ENCODE data around the gene EI24.

DNA sequence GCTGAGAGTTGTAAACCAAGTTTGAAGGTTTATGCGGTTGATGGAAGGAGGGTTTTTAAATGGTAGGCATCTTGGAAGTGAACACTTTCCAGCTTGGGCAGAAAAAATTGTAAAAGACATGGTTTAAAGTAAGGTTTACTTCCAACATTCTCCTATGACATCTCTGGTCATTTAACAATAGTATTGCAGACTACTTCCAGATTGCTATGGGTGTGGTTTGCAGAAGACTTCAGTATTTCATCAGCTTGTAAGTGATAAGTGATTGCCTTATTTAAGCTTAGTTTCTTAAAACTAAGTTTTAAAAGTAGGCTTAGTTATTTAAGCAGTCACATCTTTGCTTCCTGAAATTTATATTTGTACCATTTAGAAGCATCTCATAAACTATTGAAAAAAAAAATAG lies 16.2 kb downstream of the EI24 start:
- TF ChIP-seq POLR2A (IDR thresholded peaks at IDR 0.05; ENCODE audit: low read length) (no peak), GATA1 (IDR thresholded peaks at IDR 0.05; ENCODE audit: low read depth, low read length) (no peak)

Data from erythroblast (primary cell).